ENCODE data around the gene KRTAP6-2.

The KRTAP6-2 gene

GRCh38 chr21:30567617-30568016 lies 31.1 kb downstream of the KRTAP6-2 start:
- no peak for DNase-seq (ENCODE audit: low spot score)

GRCh38 chr21:30563630-30564029 lies 35.1 kb downstream of the KRTAP6-2 start:
- no peak for DNase-seq (ENCODE audit: low spot score)

- no peak for DNase-seq (ENCODE audit: low spot score)
Measured at GRCh38 chr21:30563072-30563471, 35.6 kb downstream of the KRTAP6-2 start.

- no peak for DNase-seq (ENCODE audit: low spot score)
Measured at GRCh38 chr21:30561957-30562356, 36.7 kb downstream of the KRTAP6-2 start.

- no peak for DNase-seq (ENCODE audit: low spot score)
Measured at GRCh38 chr21:30561264-30561895, 37.3 kb downstream of the KRTAP6-2 start, which contains the start of gene KRTAP19-7. KRTAP19-7 (minus strand) TSS chr21:30561314; CDS start chr21:30561289, 25 bp downstream.

GRCh38 chr21:30555095-30555494 lies 43.6 kb downstream of the KRTAP6-2 start:
- DNase-seq (ENCODE audit: low spot score): no peak

DNA sequence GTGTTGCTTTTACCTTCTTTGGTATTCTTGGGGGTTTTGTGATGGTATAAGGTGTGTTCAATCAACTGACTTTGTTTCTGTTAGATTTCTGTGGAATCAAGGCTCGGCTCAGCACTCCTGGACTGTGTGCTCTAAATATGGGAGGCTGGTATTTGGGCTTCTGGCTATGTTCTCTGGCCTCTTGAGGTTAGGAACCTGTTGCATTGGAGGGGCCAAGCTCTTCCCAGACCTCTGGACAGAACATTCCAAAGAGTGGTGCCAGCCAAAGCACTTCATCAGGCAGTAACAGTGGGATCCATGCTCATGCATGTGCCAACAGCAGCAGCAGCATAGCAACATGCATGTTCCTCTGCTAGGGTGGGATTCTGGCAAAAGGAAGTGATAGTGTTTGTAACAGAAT lies 45.9 kb downstream of the KRTAP6-2 start:
- no peak for DNase-seq (ENCODE audit: low spot score)
